Ovary (tissue), 10 donors: ENCODE results near the gene TIMM21. TPM values are rescaled to one million over a fixed set of nuclear protein-coding genes. Genes with fewer than 3 reads are reported as not detected.

Experiments used
- DNase-seq, 5 donors: peaks; one replicate each; pipeline ENCODE4 v3.0.0-alpha.2; 2019 to 2020
- H3K27ac ChIP-seq, 2 donors: fragments of 200-600 bp; one replicate each; pipeline versions ENCODE4 v1.5.1 to v1.8.0; 2019 to 2022
- H3K27me3 ChIP-seq: fragments of 200-600 bp; one replicate; pipeline ENCODE4 v1.8.0; 2022
- H3K36me3 ChIP-seq: fragments of 200-600 bp; sonication (generic); one replicate; pipeline ENCODE4 v1.5.1; 2019
- H3K4me1 ChIP-seq: one replicate; pipeline ENCODE4 v1.8.1; 2013; ENCODE audit warnings: mild to moderate bottlenecking, moderate library complexity; ENCODE audit not compliant: insufficient read depth
- H3K4me3 ChIP-seq: fragments of 200-600 bp; sonication (generic); one replicate; pipeline ENCODE4 v1.5.1; 2017
- H3K9me3 ChIP-seq, 2 donors: fragments of 200-600 bp in 1 of 2; sonication (generic) in 1 of 2; one replicate each; pipeline versions ENCODE4 v1.5.1 to v1.8.1; 2013 to 2019; ENCODE audit warnings: mild to moderate bottlenecking in 1 of 2, moderate library complexity in 1 of 2
- CTCF ChIP-seq, 3 donors: fragments of 450-650 bp in 2 of 3; fragments of 200-600 bp in 1 of 3; IDR thresholded peaks; one replicate each; pipeline versions ENCODE4 v1.5.1 to v1.8.0; 2016 to 2022; ENCODE audit warnings: antibody characterized with exemption in 3 of 3, mild to moderate bottlenecking in 1 of 3
- EP300 ChIP-seq: sonication (generic); formaldehyde crosslinking; IDR thresholded peaks from one replicate; pipeline ENCODE4 v1.6.1; 2017; ENCODE audit warnings: antibody characterized with exemption
- POLR2A ChIP-seq: fragments of 450-650 bp; IDR thresholded peaks from one replicate; pipeline ENCODE4 v1.6.1; 2017; ENCODE audit warnings: antibody characterized with exemption, mild to moderate bottlenecking, moderate library complexity
- WGBS, 3 donors: extraction: QIAGEN DNeasy Blood & Tissue Kit in 1 of 3; methylation state at CpG; one replicate each; pipeline versions ENCODE4 v1.1.5 to v1.1.7; 2013 to 2017; 5-methylcytosine and 5-hydroxymethylcytosine counted together
- intact Hi-C, 4 donors: fragments of 100-400 bp; cut with DNase I; formaldehyde crosslinking; loops; one replicate each; pipeline versions ENCODE4 v1.11.0 to v1.15.1; 2022 to 2023
- long read RNA-seq, 3 donors: library from polyadenylated mRNA in 2 of 3; unstranded in 2 of 3; transcript quantifications; one replicate each; pipeline ENCODE4 v2.0.0 and lab custom pipeline, GENCODE V29; 2021 to 2026
- polyA plus RNA-seq, 2 donors: library from polyadenylated mRNA; stranded (reverse); fragments of 200-250 nt in 1 of 2; fragments of 350-450 nt in 1 of 2; fragmentation: Illumina TruSeq in 1 of 2; extraction: RNeasy Lipid Tissue Mini Kit (QIAGEN cat#74804) in 1 of 2; gene quantifications; one replicate each; pipeline ENCODE4 v1.2.3, GENCODE V29; 2013 to 2014
- total RNA-seq, 7 donors: library from RNA; depleted of rRNA in 2 of 7; stranded (reverse); fragments of >200 nt in 2 of 7; fragmentation: NEBNext Ultra II Directional in 3 of 7; extraction: Animal tissue kit (Norgen Biotek cat#: 25700) in 3 of 7; gene quantifications; one replicate each; pipeline versions ENCODE4 v1.1.0 to v1.2.4, GENCODE V29; 2016 to 2023
- donor health status: DM: no; HTN: no; CAD: no; lungs with moderate emphysema.
- donor health status: DM: no; HTN: no; CAD: no.
- donor health status: Bipolar disorder and iron deficiency.
- donor health status: DM: yes; HTN: yes; CAD: no.
- donor health status: DM: no; HTN: no; CAD: no.
- donor health status: DM: yes; HTN: yes; CAD: no.

TIMM21 gene
- 10 to 100 TPM; 12.5 to 28.0 (median 22.9) TPM for total RNA-seq
- polyA plus RNA-seq, result 10 to 100 TPM; 19.1 to 49.8 TPM
- long read RNA-seq, donor 1, transcript TIMM21-201 (6 exons, 3,095 nt), result major isoform, 80 of 97 reads
- long read RNA-seq, donor 1, partial matches to known transcripts, result 9 of 97 reads
- long read RNA-seq, donor 1, other reads (novel, unspliced or antisense), result 8 of 97 reads
- long read RNA-seq, donor 2, transcript TIMM21-201 (6 exons, 3,095 nt), result major isoform, 26 of 26 reads
- long read RNA-seq, donor 2, partial matches to known transcripts, result 0 of 26 reads
- long read RNA-seq, donor 2, other reads (novel, unspliced or antisense), result 0 of 26 reads
- long read RNA-seq, donor 3, transcript TIMM21-201 (6 exons, 3,095 nt), result major isoform, 15 of 21 reads
- long read RNA-seq, donor 3, partial matches to known transcripts, result 0 of 21 reads
- long read RNA-seq, donor 3, other reads (novel, unspliced or antisense), result 6 of 21 reads

- 0% methylated on average over 43 to 58 of the region's 58 CpGs for WGBS, 3 donors
- no peaks in the 10 kb centered on the region for H3K27me3 ChIP-seq
- H3K36me3 ChIP-seq, result no peaks in the 10 kb centered on the region
- peak; percentile 95 to 98 (median 97) for DNase-seq
- H3K9me3 ChIP-seq, result no peaks in the 10 kb centered on the region
- peak; percentile 64 for TF ChIP-seq POLR2A
- TF ChIP-seq CTCF (IDR thresholded peaks at IDR 0.05), result no peak
- peak within 1 kb of the TSS; percentile 78 to 91 for H3K27ac ChIP-seq
- peak within 1 kb of the TSS; percentile 77 for H3K4me3 ChIP-seq
- intact Hi-C loops, result loop anchor here in 1 of 4 donors (5.0 kb wide), 1 partner anchor 139 kb away; no protein-coding TSS in a partner anchor
- peaks cover 7% of the 10 kb centered on the region for H3K4me1 ChIP-seq
These were observed at the start of gene TIMM21, which contains the start of gene FBXO15 for GRCh38 chr18:74147779-74148542. TIMM21 (plus strand) TSS chr18:74148523; CDS start chr18:74148809, 286 bp downstream. FBXO15 (minus strand) TSS chr18:74147834; CDS start chr18:74147785, 49 bp downstream.

- Histone ChIP-seq H3K27me3 (no peaks in the 10 kb centered on the region), H3K27ac (no peak overlapping the region), H3K9me3 (no peaks in the 10 kb centered on the region), H3K4me3 (no peak overlapping the region), H3K36me3 (no peaks in the 10 kb centered on the region), H3K4me1 (no peaks in the 10 kb centered on the region)
- no peak for DNase-seq
- TF ChIP-seq EP300 (no peak), POLR2A (no peak), CTCF (IDR thresholded peaks at IDR 0.05) (no peak)
- intact Hi-C loops, result no loop called here
- WGBS, 3 donors, result 89 to 92% (median 91%) methylated on average over 2 of the region's 2 CpGs
These were observed 39.9 kb upstream of the TIMM21 start for GRCh38 chr18:74108460-74108859.

- 96 to 100% (median 99%) methylated on average over 1 of the region's 1 CpG for WGBS, 3 donors
- no peak for TF ChIP-seq CTCF (IDR thresholded peaks at IDR 0.05)
- TF ChIP-seq EP300, result no peak
- no peak for TF ChIP-seq POLR2A
- intact Hi-C loops, result no loop called here
These were observed 38.2 kb upstream of the TIMM21 start for GRCh38 chr18:74110149-74110548.

GRCh38 chr18:74110976-74111375, 37.3 kb upstream of the TIMM21 start:
- no peak for DNase-seq
- Histone ChIP-seq H3K4me1 (no peaks in the 10 kb centered on the region), H3K36me3 (no peaks in the 10 kb centered on the region), H3K4me3 (no peak overlapping the region), H3K9me3 (no peaks in the 10 kb centered on the region), H3K27ac (no peak overlapping the region), H3K27me3 (no peaks in the 10 kb centered on the region)
- TF ChIP-seq EP300 (no peak), CTCF (IDR thresholded peaks at IDR 0.05) (no peak), POLR2A (no peak)
- 72 to 93% (median 79%) methylated on average over 4 of the region's 4 CpGs for WGBS, 3 donors
- intact Hi-C loops, result no loop called here

More at GRCh38 chr18:74110149-74110548, 38.2 kb upstream of the TIMM21 start:
- H3K9me3 ChIP-seq, result no peaks in the 10 kb centered on the region
- no peak overlapping the region for H3K27ac ChIP-seq
- no peak for DNase-seq
- H3K27me3 ChIP-seq, result no peaks in the 10 kb centered on the region
- no peaks in the 10 kb centered on the region for H3K4me1 ChIP-seq
- H3K4me3 ChIP-seq, result no peak overlapping the region
- H3K36me3 ChIP-seq, result no peaks in the 10 kb centered on the region
